Measurements from ENCODE around the gene CES1.
"Not testable (repeated sequence)": the region's sequence is repeated elsewhere in the genome, so short reads cannot be mapped to it uniquely, and the experiment has no call there.

CES1 gene

DNA sequence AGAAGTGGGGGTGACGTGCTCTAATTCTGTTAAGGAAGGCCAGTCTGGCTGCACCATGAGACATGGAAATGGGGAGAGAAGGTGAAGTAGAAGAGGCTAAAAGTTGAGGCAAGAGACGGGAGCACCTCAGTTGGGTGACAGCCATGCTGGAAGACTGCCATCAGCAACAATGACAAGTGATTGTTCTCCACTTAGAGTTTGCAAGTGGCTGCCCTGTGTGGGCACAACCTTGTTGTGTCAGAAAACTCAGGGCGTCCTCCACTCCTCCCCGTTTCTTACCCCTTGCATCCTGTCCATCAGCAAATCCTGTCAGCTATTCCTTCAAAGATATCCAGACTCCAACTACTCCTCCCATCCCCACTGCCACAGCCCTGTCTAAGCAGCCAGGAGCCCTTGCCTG, 17.6 kb downstream of the CES1 start:
- TF ChIP-seq, protein P1, sequence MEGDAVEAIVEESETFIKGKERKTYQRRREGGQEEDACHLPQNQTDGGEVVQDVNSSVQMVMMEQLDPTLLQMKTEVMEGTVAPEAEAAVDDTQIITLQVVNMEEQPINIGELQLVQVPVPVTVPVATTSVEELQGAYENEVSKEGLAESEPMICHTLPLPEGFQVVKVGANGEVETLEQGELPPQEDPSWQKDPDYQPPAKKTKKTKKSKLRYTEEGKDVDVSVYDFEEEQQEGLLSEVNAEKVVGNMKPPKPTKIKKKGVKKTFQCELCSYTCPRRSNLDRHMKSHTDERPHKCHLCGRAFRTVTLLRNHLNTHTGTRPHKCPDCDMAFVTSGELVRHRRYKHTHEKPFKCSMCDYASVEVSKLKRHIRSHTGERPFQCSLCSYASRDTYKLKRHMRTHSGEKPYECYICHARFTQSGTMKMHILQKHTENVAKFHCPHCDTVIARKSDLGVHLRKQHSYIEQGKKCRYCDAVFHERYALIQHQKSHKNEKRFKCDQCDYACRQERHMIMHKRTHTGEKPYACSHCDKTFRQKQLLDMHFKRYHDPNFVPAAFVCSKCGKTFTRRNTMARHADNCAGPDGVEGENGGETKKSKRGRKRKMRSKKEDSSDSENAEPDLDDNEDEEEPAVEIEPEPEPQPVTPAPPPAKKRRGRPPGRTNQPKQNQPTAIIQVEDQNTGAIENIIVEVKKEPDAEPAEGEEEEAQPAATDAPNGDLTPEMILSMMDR (conservative IDR thresholded peaks at IDR 0.05; ENCODE audit: low read depth, low read length), result no peak
- no peaks in the 10 kb centered on the region for H3K36me3 ChIP-seq (ENCODE audit: insufficient read depth)
- no peak overlapping the region for H3K9ac ChIP-seq
- H3K79me2 ChIP-seq (ENCODE audit: insufficient read depth, low read depth), result no peaks in the 10 kb centered on the region
- H2AFZ ChIP-seq (ENCODE audit: low read depth), result no peak overlapping the region
- H3K4me2 ChIP-seq, result no peak overlapping the region
- no peaks in the 10 kb centered on the region for H3K4me1 ChIP-seq (ENCODE audit: low read depth, poor library complexity, severe bottlenecking)
- H3K27me3 ChIP-seq (ENCODE audit: insufficient read depth, low read depth), result no peaks in the 10 kb centered on the region
- H3K27ac ChIP-seq, result no peak overlapping the region
- H4K20me1 ChIP-seq (ENCODE audit: insufficient read depth), result no peaks in the 10 kb centered on the region
- H3K4me3 ChIP-seq (IDR thresholded peaks at IDR 0.05; ENCODE audit: insufficient read depth, low read depth, low read length), result no peak overlapping the region

DNA sequence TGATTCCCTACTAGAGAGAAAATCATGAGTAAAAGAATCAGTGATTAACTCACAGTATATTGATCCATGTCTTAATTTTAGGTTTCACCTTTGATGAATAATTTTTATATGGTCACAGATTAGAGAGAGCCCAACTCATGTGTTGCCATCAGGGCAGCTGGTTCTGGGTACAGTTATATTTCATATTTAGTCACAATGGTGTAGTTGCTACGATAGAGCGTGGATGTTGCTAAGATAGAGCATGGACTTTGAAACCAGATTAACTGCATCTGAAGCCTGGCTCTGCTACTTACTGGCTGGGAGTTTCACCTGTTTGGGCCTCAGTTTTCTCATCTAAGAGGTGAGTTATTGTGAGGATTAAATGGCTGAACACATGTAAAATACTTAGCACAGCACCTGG, 18.7 kb downstream of the CES1 start:
- not testable (repeated sequence) for H3K27me3 ChIP-seq (ENCODE audit: insufficient read depth, low read depth); H3K4me2 ChIP-seq; H3K27ac ChIP-seq; H3K79me2 ChIP-seq (ENCODE audit: insufficient read depth, low read depth); H3K4me3 ChIP-seq (IDR thresholded peaks at IDR 0.05; ENCODE audit: insufficient read depth, low read depth, low read length); H3K9ac ChIP-seq; H3K36me3 ChIP-seq (ENCODE audit: insufficient read depth); H4K20me1 ChIP-seq (ENCODE audit: insufficient read depth); H3K4me1 ChIP-seq (ENCODE audit: low read depth, poor library complexity, severe bottlenecking); H2AFZ ChIP-seq (ENCODE audit: low read depth)

DNA sequence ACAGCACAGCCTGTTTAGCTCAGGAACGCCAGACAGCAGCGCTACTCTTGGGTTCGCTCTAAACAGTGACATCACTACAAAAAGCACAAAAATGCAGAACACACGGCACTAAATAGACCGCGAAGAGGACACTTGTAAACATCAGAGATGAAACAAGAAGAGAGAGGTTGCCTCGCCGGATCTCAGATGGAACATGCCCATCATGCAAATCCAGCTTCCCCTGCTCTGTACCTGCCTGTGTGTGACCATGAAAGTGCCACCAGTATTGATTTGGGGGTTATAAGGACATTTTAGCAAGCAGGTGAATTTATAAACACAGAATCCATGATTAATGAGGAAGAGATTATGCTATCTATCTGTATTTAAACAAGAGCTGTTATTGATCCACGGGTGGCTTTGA, 19.2 kb downstream of the CES1 start:
- not testable (repeated sequence) for H3K4me1 ChIP-seq (ENCODE audit: low read depth, poor library complexity, severe bottlenecking); H2AFZ ChIP-seq (ENCODE audit: low read depth); H3K9ac ChIP-seq; H3K36me3 ChIP-seq (ENCODE audit: insufficient read depth); H3K27me3 ChIP-seq (ENCODE audit: insufficient read depth, low read depth); H3K79me2 ChIP-seq (ENCODE audit: insufficient read depth, low read depth); H3K4me3 ChIP-seq (IDR thresholded peaks at IDR 0.05; ENCODE audit: insufficient read depth, low read depth, low read length); H3K27ac ChIP-seq; H4K20me1 ChIP-seq (ENCODE audit: insufficient read depth); H3K4me2 ChIP-seq

DNA sequence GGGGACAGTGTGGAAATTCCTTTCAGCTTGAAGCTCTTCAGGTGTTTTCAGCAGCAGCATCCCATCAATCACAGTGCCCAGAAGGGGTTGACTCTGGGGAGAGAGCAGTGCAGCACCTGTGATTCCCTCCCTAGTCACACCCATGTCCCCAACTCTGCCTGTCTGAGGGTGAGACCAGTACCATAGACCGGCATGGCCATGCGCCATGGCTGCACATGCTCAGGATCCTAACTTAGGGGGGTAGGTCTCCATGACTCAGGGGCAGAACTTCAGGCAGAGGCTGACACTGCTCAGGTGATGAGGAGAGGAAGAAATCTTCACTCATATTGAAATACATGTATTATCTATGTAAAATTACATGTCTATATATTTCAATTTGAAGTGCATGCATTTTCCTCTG, 19.9 kb downstream of the CES1 start:
- TF ChIP-seq, protein P1 (conservative IDR thresholded peaks at IDR 0.05; ENCODE audit: low read depth, low read length), result no peak
- Histone ChIP-seq H3K36me3 (ENCODE audit: insufficient read depth) (no peaks in the 10 kb centered on the region), H3K4me2 (no peak overlapping the region), H3K4me3 (IDR thresholded peaks at IDR 0.05; ENCODE audit: insufficient read depth, low read depth, low read length) (no peak overlapping the region), H3K27ac (no peak overlapping the region), H3K9ac (no peak overlapping the region), H3K4me1 (ENCODE audit: low read depth, poor library complexity, severe bottlenecking) (no peaks in the 10 kb centered on the region), H4K20me1 (ENCODE audit: insufficient read depth) (no peaks in the 10 kb centered on the region), H3K27me3 (ENCODE audit: insufficient read depth, low read depth) (no peaks in the 10 kb centered on the region), H2AFZ (ENCODE audit: low read depth) (no peak overlapping the region), H3K79me2 (ENCODE audit: insufficient read depth, low read depth) (no peaks in the 10 kb centered on the region)

DNA sequence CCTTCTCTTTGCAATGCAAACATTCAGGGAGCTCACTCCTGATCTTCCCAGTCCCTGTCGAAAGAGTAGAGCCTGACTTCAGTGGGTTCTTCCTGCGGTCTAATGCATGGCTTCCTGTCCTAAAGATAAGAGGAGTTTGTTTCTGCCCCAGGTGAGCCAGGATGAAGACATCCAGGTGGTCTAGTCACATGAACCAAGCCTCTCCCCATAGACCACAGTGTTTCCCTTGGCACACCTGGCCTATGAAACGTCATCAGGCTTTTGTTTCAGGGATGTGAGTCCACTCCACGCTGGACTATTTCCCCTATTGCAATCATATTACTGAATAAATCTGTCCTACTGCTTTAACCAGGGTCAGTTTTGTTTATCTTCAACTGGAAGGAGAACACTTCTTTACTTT, 21.1 kb downstream of the CES1 start:
- no peaks in the 10 kb centered on the region for H3K36me3 ChIP-seq (ENCODE audit: insufficient read depth)
- H3K4me2 ChIP-seq, result no peak overlapping the region
- no peaks in the 10 kb centered on the region for H4K20me1 ChIP-seq (ENCODE audit: insufficient read depth)
- no peak overlapping the region for H3K9ac ChIP-seq
- no peak overlapping the region for H3K4me3 ChIP-seq (IDR thresholded peaks at IDR 0.05; ENCODE audit: insufficient read depth, low read depth, low read length)
- H3K27ac ChIP-seq, result no peak overlapping the region
- no peaks in the 10 kb centered on the region for H3K4me1 ChIP-seq (ENCODE audit: low read depth, poor library complexity, severe bottlenecking)
- H3K27me3 ChIP-seq (ENCODE audit: insufficient read depth, low read depth), result no peaks in the 10 kb centered on the region
- no peak overlapping the region for H2AFZ ChIP-seq (ENCODE audit: low read depth)
- no peaks in the 10 kb centered on the region for H3K79me2 ChIP-seq (ENCODE audit: insufficient read depth, low read depth)
- TF ChIP-seq, protein P1 (conservative IDR thresholded peaks at IDR 0.05; ENCODE audit: low read depth, low read length), result no peak

All from KMS-11 (cell line).